Panc1 (cell line): Measurements from ENCODE around the gene VTI1A.

Experiments used
- CTCF ChIP-seq: fragments of 450-650 bp; IDR thresholded peaks from 2 replicates; pipeline ENCODE4 v1.5.1; 2017; ENCODE audit warnings: mild to moderate bottlenecking
- POLR2AphosphoS5 ChIP-seq: IDR thresholded peaks from 2 replicates; pipeline ENCODE4 v1.6.1; 2012; ENCODE audit warnings: mild to moderate bottlenecking, low read depth, low read length, moderate library complexity
- REST ChIP-seq, 2 experiments: IDR thresholded peaks; 2 replicates each; pipeline ENCODE4 v1.6.1; 2011 to 2012; ENCODE audit warnings: low read depth in 2 of 2, control low read depth in 1 of 2, low read length in 1 of 2, mild to moderate bottlenecking in 1 of 2, moderate library complexity in 1 of 2; ENCODE audit not compliant: insufficient read depth in 1 of 2
- SIN3A ChIP-seq: IDR thresholded peaks from 2 replicates; pipeline ENCODE4 v1.6.1; 2012; ENCODE audit warnings: low read depth, mild to moderate bottlenecking, low read length, moderate library complexity, borderline replicate concordance; ENCODE audit not compliant: insufficient read depth

GRCh38 chr10:112755446-112756234 lies 308.6 kb downstream of the VTI1A start:
- TF ChIP-seq CTCF (no peak), POLR2AphosphoS5 (no peak), SIN3A (no peak), REST (IDR thresholded peaks at IDR 0.05; ENCODE audit: insufficient read depth in 1 of 2, low read depth in 2 of 2, low read length in 1 of 2) (no peak)
